ENCODE results near the gene DPP6.

DNA sequence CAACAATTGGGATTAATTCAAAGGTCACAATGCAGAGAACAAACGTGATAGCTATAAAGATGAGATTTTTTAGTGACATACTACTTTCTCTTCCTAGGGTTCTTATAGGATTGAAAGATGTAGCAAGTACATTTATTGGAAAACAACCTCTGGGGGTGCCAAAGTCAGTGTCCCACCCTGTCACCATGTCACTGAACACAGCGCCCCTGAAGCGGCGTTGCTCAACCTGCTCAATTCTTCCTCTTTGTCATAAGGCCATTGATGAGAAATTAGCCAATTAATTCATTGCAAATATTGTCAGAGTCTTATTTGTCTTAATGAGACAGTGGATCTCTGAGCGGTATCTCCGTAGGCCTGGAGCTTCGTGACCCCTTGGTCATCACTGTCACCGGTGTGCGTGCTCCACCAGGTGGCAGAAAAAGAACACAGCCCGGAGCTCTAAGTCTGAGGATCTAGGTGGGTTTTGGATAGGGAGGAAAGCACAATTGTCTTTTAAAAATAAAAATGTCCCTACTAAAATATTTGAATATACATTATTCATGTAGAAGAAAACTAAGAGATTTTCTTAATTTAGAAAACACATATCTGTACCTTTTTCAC is 588.2 kb downstream of the DPP6 start:
- TF ChIP-seq, protein P1, sequence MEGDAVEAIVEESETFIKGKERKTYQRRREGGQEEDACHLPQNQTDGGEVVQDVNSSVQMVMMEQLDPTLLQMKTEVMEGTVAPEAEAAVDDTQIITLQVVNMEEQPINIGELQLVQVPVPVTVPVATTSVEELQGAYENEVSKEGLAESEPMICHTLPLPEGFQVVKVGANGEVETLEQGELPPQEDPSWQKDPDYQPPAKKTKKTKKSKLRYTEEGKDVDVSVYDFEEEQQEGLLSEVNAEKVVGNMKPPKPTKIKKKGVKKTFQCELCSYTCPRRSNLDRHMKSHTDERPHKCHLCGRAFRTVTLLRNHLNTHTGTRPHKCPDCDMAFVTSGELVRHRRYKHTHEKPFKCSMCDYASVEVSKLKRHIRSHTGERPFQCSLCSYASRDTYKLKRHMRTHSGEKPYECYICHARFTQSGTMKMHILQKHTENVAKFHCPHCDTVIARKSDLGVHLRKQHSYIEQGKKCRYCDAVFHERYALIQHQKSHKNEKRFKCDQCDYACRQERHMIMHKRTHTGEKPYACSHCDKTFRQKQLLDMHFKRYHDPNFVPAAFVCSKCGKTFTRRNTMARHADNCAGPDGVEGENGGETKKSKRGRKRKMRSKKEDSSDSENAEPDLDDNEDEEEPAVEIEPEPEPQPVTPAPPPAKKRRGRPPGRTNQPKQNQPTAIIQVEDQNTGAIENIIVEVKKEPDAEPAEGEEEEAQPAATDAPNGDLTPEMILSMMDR (IDR thresholded peaks at IDR 0.05) = no peak
- no peak for TF ChIP-seq POLR2A (IDR thresholded peaks at IDR 0.05)
